SJCRH30 (cell line): Measurements from ENCODE around the gene ALDH3B1. TPM values are rescaled to one million over a fixed set of nuclear protein-coding genes. Genes with fewer than 3 reads are reported as not detected.
A peak's percentile ranks its signal among the peaks of the same experiment; 100 is the strongest.

Source experiments
- DNase-seq, 2 experiments: peaks; one replicate each; pipeline ENCODE4 v3.0.0-alpha.2; 2015 to 2020
- H3K27ac ChIP-seq: fragments of 250-450 bp; sonication (Bioruptor Pico); 2 replicates; pipeline ENCODE4 v1.5.1; 2020; ENCODE audit warnings: mild to moderate bottlenecking, moderate library complexity
- H3K27me3 ChIP-seq: fragments of 250-450 bp; sonication (Bioruptor Pico); 2 replicates; pipeline ENCODE4 v1.5.1; 2020; ENCODE audit warnings: mild to moderate bottlenecking, moderate library complexity
- H3K36me3 ChIP-seq: fragments of 250-450 bp; sonication (Bioruptor Pico); 2 replicates; pipeline ENCODE4 v1.5.1; 2020; ENCODE audit warnings: mild to moderate bottlenecking, moderate library complexity
- H3K4me1 ChIP-seq: fragments of 250-450 bp; sonication (Bioruptor Pico); 2 replicates; pipeline ENCODE4 v1.5.1; 2020; ENCODE audit warnings: mild to moderate bottlenecking, moderate library complexity
- H3K4me3 ChIP-seq: fragments of 250-450 bp; sonication (Bioruptor Pico); 2 replicates; pipeline ENCODE4 v1.5.1; 2020; ENCODE audit warnings: mild to moderate bottlenecking, moderate library complexity
- H3K9me3 ChIP-seq: fragments of 250-450 bp; sonication (Bioruptor Pico); replicated peaks from 2 replicates; pipeline ENCODE4 v1.5.1; 2020; ENCODE audit warnings: mild to moderate bottlenecking, moderate library complexity
- total RNA-seq: library from RNA; depleted of rRNA; stranded (reverse); fragments of >200 nt; shearing (Covaris generic); gene quantifications from 2 replicates; pipeline ENCODE4 v1.2.3, GENCODE V29; 2014

Gene ALDH3B1
- total RNA-seq, 1 experiment from 2014 or later, result 0.51 TPM

DNA sequence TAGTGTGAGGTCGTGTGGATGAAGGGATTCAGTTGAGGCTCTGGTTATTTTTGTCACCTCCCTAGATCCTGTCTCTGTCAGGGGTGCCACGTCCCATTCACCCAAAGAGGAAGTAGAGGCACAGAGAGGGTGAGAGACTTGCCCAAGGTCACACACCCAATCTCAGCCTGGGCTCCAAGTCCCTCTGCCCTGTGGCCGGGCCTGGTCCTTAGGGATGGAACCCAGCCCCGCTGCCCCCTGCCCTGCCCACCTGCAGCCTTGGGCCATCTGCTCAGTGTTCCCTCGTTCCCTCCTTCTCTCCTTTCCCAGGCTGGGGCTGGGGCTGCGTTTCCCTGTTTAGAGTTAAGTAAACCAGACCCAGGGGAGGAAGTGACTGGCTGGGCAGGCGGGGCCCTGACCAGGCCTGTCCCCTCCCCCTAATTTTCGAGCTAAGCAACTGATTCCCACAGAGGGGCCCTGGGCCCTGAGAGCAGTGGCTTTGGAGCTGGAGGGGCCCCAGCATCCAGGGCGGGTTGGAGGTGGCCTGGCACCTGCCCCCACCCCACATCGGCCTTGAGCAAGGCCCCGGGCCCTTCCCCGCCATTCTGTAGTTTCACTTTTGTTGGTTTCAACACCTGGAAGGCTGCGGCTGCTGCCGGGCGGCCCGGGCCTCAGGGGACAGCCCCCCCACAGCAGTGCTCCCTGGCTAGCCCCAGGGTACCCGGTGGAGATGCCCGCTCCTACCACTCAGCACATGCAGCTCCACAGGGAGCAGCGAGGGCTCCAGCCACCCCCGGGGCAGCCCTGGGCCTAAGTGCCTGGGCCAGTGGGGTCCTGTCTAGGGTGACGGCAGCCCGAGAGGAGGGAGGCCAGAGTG lies 30.2 kb downstream of the ALDH3B1 start:
- Histone ChIP-seq H3K27ac (peak overlapping the region; percentile 43), H3K9me3 (no peaks in the 10 kb centered on the region), H3K4me1 (peaks cover 16% of the 10 kb centered on the region), H3K4me3 (peak overlapping the region; percentile 59), H3K27me3 (no peaks in the 10 kb centered on the region), H3K36me3 (no peaks in the 10 kb centered on the region)
- DNase-seq, result peak; percentile 63 to 70

GRCh38 chr11:68040957-68041591 lies 30.9 kb downstream of the ALDH3B1 start:
- Histone ChIP-seq H3K27me3 (no peaks in the 10 kb centered on the region), H3K36me3 (no peaks in the 10 kb centered on the region), H3K9me3 (no peaks in the 10 kb centered on the region), H3K4me3 (peak overlapping the region; percentile 59), H3K4me1 (peaks cover 16% of the 10 kb centered on the region), H3K27ac (peak overlapping the region; percentile 43)
- DNase-seq, result no peak

DNA sequence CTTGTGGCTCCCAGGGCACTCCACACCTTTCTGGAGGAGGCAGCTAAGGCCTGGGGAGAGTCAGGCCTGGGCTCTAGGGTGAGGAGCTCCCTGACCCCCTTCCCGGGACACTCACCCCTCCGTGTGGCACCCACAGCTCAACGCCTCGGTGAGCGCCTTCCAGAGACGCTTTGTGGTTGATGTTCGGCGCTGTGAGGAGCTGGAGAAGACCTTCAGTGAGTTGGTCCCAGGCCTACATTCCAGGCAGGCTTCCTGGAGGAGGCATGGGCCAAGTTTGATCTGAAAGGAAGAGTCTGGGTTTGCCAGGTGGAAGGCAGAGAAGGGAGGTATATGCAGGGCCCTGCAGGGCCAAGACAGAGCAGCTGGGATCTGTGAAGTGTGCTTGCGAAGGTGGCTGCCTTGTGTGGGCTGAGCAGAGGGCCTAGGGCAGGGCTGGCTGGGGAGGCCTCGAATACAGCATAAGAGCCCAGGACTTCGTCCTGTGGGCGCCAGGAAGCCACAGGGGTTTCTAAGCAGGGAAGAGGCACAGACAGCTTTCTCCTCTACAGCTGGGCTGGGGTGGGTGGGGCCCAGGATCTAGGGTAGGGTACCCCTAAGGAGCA lies 31.6 kb downstream of the ALDH3B1 start:
- H3K27me3 ChIP-seq, result no peaks in the 10 kb centered on the region
- H3K9me3 ChIP-seq, result no peaks in the 10 kb centered on the region
- DNase-seq, result no peak
- H3K4me1 ChIP-seq, result peaks cover 16% of the 10 kb centered on the region
- H3K36me3 ChIP-seq, result no peaks in the 10 kb centered on the region
- H3K4me3 ChIP-seq, result no peak overlapping the region
- no peak overlapping the region for H3K27ac ChIP-seq

- Histone ChIP-seq H3K27me3 (no peaks in the 10 kb centered on the region), H3K27ac (no peak overlapping the region), H3K4me3 (peak overlapping the region; percentile 55), H3K36me3 (no peaks in the 10 kb centered on the region), H3K4me1 (peaks cover 16% of the 10 kb centered on the region), H3K9me3 (no peaks in the 10 kb centered on the region)
- DNase-seq, result no peak
Observed at GRCh38 chr11:68042219-68043028, 32.3 kb downstream of the ALDH3B1 start.

- peak in 1 of 2 experiments; percentile 44 for DNase-seq
- Histone ChIP-seq H3K9me3 (no peaks in the 10 kb centered on the region), H3K4me3 (peak overlapping the region; percentile 55), H3K4me1 (peaks cover 14% of the 10 kb centered on the region), H3K36me3 (no peaks in the 10 kb centered on the region), H3K27me3 (no peaks in the 10 kb centered on the region), H3K27ac (peak overlapping the region; percentile 51)
Observed at GRCh38 chr11:68043029-68043348, 32.9 kb downstream of the ALDH3B1 start.

DNA sequence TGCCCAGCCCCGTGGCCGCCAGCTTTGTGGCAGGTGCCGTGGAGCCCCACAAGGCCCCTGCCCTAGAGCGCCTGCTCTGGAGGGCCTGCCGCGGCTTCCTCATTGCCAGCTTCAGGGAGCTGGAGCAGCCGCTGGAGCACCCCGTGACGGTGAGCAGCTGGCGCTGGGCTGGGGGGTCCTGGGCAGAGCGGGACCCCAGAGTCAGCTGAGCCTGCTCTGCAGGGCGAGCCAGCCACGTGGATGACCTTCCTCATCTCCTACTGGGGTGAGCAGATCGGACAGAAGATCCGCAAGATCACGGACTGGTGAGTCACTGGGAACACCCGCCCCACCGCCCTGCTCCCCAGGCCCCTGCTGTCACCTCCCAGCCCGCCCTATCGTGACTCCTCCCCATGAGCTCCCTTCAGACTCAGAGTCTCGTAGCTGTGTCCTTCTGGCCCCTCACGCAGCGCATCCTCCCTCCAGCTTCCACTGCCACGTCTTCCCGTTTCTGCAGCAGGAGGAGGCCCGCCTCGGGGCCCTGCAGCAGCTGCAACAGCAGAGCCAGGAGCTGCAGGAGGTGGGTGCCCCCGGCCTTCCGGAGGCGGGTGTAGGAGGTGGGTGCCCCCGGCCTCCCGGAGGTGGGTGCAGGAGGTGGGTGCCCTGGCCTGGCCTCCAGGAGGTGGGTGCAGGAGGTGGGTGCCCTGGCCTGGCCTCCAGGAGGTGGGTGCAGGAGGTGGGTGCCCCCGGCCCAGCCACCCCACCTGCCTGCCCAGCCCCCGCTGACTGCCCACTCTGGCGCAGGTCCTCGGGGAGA lies 33.4 kb downstream of the ALDH3B1 start:
- Histone ChIP-seq H3K4me1 (peaks cover 8% of the 10 kb centered on the region), H3K4me3 (peak overlapping the region; percentile 55), H3K9me3 (no peaks in the 10 kb centered on the region), H3K27ac (peak overlapping the region; percentile 51), H3K36me3 (no peaks in the 10 kb centered on the region), H3K27me3 (no peaks in the 10 kb centered on the region)
- DNase-seq, result peak; percentile 83 to 85

- H3K4me3 ChIP-seq, result peak overlapping the region; percentile 55
- H3K27me3 ChIP-seq, result no peaks in the 10 kb centered on the region
- DNase-seq, result no peak
- H3K9me3 ChIP-seq, result no peaks in the 10 kb centered on the region
- H3K27ac ChIP-seq, result no peak overlapping the region
- no peaks in the 10 kb centered on the region for H3K36me3 ChIP-seq
- peaks cover 7% of the 10 kb centered on the region; the same call in 1 of the 2 replicates for H3K4me1 ChIP-seq
Observed at GRCh38 chr11:68044145-68044813, 34.2 kb downstream of the ALDH3B1 start.

- DNase-seq, result no peak
- H3K4me1 ChIP-seq, result peaks cover 7% of the 10 kb centered on the region; the same call in 1 of the 2 replicates
- H3K36me3 ChIP-seq, result no peaks in the 10 kb centered on the region
- no peaks in the 10 kb centered on the region for H3K9me3 ChIP-seq
- H3K27ac ChIP-seq, result no peak overlapping the region
- H3K27me3 ChIP-seq, result no peaks in the 10 kb centered on the region
- no peak overlapping the region for H3K4me3 ChIP-seq
Observed at GRCh38 chr11:68044898-68045351, 34.8 kb downstream of the ALDH3B1 start.

DNA sequence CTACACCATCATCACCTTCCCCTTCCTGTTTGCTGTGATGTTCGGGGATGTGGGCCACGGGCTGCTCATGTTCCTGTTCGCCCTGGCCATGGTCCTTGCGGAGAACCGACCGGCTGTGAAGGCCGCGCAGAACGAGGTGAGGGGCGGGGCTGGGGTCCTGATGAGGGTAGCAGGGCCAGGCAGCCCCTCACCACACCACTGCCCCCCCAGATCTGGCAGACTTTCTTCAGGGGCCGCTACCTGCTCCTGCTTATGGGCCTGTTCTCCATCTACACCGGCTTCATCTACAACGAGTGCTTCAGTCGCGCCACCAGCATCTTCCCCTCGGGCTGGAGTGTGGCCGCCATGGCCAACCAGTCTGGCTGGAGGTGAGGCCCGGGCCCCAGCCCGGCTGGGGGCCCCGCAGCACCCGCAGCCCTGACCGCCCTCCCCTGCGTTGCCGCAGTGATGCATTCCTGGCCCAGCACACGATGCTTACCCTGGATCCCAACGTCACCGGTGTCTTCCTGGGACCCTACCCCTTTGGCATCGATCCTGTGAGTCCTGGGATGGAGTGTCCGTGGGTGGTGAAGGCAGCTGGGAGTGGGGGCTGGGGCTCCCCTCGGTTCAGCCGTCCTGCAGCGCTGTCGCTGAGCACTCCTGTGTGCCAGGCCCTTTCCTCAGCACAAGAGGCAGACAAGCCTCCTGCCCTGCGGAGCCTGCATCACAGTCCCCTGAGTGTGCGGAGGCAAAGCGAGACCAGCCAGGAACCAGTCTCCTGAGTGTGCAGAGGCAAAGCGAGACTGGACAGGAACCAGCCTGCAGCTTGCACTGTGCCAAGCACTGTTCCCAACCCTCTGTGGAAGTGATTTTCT lies 37.5 kb downstream of the ALDH3B1 start:
- Histone ChIP-seq H3K4me3 (no peak overlapping the region), H3K36me3 (no peaks in the 10 kb centered on the region), H3K9me3 (no peaks in the 10 kb centered on the region), H3K27me3 (no peaks in the 10 kb centered on the region), H3K4me1 (peaks cover 6% of the 10 kb centered on the region; the same call in 1 of the 2 replicates), H3K27ac (no peak overlapping the region)
- no peak for DNase-seq

GRCh38 chr11:68048681-68049508 lies 38.8 kb downstream of the ALDH3B1 start:
- DNase-seq, result no peak
- H3K4me3 ChIP-seq, result no peak overlapping the region
- H3K4me1 ChIP-seq, result no peaks in the 10 kb centered on the region
- no peaks in the 10 kb centered on the region for H3K27me3 ChIP-seq
- no peak overlapping the region for H3K27ac ChIP-seq
- H3K9me3 ChIP-seq, result no peaks in the 10 kb centered on the region
- no peaks in the 10 kb centered on the region for H3K36me3 ChIP-seq

DNA sequence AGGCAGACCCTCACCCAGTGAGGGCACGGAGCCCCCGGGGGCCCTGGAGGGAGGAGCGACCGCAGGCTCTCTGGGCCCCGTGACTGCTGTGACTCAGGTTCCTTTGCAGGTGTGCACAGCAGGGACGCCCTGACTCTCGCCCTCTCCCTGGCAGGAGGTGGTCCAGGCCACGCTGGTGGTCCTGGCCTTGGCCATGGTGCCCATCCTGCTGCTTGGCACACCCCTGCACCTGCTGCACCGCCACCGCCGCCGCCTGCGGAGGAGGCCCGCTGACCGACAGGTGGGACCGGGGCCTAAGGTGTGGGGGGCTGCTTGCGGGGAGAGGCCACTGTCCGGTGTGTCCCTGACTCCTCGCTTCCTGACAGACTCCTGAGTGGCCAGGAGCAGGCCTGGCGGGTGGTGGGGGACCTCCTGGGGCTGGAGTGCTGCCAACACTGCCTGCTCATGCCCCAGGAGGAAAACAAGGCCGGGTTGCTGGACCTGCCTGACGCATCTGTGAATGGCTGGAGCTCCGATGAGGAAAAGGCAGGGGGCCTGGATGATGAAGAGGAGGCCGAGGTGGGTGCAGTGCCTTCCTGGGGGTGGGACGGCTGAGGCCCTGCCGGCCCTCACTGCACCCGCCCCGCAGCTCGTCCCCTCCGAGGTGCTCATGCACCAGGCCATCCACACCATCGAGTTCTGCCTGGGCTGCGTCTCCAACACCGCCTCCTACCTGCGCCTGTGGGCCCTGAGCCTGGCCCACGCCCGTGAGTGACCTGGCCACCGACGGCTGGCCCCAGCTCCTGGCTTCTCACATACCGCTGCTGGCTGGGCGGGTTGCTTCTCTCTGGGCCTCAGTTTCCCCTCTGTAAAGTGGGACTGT lies 39.6 kb downstream of the ALDH3B1 start:
- Histone ChIP-seq H3K27me3 (no peaks in the 10 kb centered on the region), H3K4me3 (no peak overlapping the region), H3K4me1 (no peaks in the 10 kb centered on the region), H3K36me3 (no peaks in the 10 kb centered on the region), H3K9me3 (no peaks in the 10 kb centered on the region), H3K27ac (no peak overlapping the region)
- DNase-seq, result no peak
